Adipocyte (in vitro differentiated cells): ENCODE measurements around the gene CAMK1D.
A peak's percentile ranks its signal among the peaks of the same experiment; 100 is the strongest.

Experiments used
- DNase-seq: peaks from one replicate; pipeline ENCODE4 v3.0.0-alpha.2; 2015; ENCODE audit warnings: low read depth
- H3K27me3 ChIP-seq: replicated peaks from 2 replicates; pipeline ENCODE4 v1.7.0; 2013; ENCODE audit warnings: mild to moderate bottlenecking, low read length, moderate library complexity; ENCODE audit not compliant: control insufficient read depth, insufficient read depth
- H3K36me3 ChIP-seq: 2 replicates; pipeline ENCODE4 v1.7.0; 2013; ENCODE audit warnings: low read length, mild to moderate bottlenecking, moderate library complexity; ENCODE audit not compliant: control insufficient read depth, insufficient read depth, severe bottlenecking
- H3K4me1 ChIP-seq: 2 replicates; pipeline ENCODE4 v1.7.0; 2013; ENCODE audit warnings: mild to moderate bottlenecking, low read length, moderate library complexity; ENCODE audit not compliant: control insufficient read depth, insufficient read depth
- H3K4me3 ChIP-seq: 2 replicates; pipeline ENCODE4 v1.7.0; 2013; ENCODE audit warnings: mild to moderate bottlenecking, low read length, moderate library complexity
- H3K9ac ChIP-seq: 2 replicates; pipeline ENCODE4 v1.7.0; 2013; ENCODE audit warnings: mild to moderate bottlenecking, low read length, moderate library complexity
- H3K9me3 ChIP-seq: 2 replicates; pipeline ENCODE4 v1.7.0; 2013; ENCODE audit warnings: mild to moderate bottlenecking, low read length, moderate library complexity; ENCODE audit not compliant: control insufficient read depth

Gene CAMK1D

GRCh38 chr10:12393831-12394230, 44.5 kb downstream of the CAMK1D start:
- no peak overlapping the region for H3K4me3 ChIP-seq
- H3K36me3 ChIP-seq = no peaks in the 10 kb centered on the region
- DNase-seq = no peak
- no peaks in the 10 kb centered on the region for H3K9me3 ChIP-seq
- no peak overlapping the region for H3K9ac ChIP-seq
- peaks cover 15% of the 10 kb centered on the region for H3K4me1 ChIP-seq
- no peaks in the 10 kb centered on the region for H3K27me3 ChIP-seq

GRCh38 chr10:12394241-12395033, 45.1 kb downstream of the CAMK1D start:
- H3K4me3 ChIP-seq = no peak overlapping the region
- peaks cover 15% of the 10 kb centered on the region for H3K4me1 ChIP-seq
- H3K36me3 ChIP-seq = no peaks in the 10 kb centered on the region
- no peaks in the 10 kb centered on the region for H3K27me3 ChIP-seq
- no peak for DNase-seq
- H3K9me3 ChIP-seq = no peaks in the 10 kb centered on the region
- H3K9ac ChIP-seq = no peak overlapping the region

- no peaks in the 10 kb centered on the region for H3K27me3 ChIP-seq
- H3K4me3 ChIP-seq = no peak overlapping the region
- no peaks in the 10 kb centered on the region for H3K9me3 ChIP-seq
- H3K4me1 ChIP-seq = peaks cover 6% of the 10 kb centered on the region
- no peaks in the 10 kb centered on the region for H3K36me3 ChIP-seq
- no peak for DNase-seq
- no peak overlapping the region for H3K9ac ChIP-seq
Measured at GRCh38 chr10:12396093-12396492, 46.7 kb downstream of the CAMK1D start.

- Histone ChIP-seq H3K36me3 (no peaks in the 10 kb centered on the region), H3K4me3 (no peak overlapping the region), H3K9ac (no peak overlapping the region), H3K9me3 (no peaks in the 10 kb centered on the region), H3K4me1 (peaks cover 1% of the 10 kb centered on the region), H3K27me3 (no peaks in the 10 kb centered on the region)
- DNase-seq = no peak
Measured at GRCh38 chr10:12396567-12396966, 47.2 kb downstream of the CAMK1D start.

GRCh38 chr10:12397147-12397896, 48.0 kb downstream of the CAMK1D start:
- H3K9me3 ChIP-seq = no peaks in the 10 kb centered on the region
- H3K4me3 ChIP-seq = no peak overlapping the region
- no peaks in the 10 kb centered on the region for H3K27me3 ChIP-seq
- H3K4me1 ChIP-seq = no peaks in the 10 kb centered on the region
- no peak overlapping the region for H3K9ac ChIP-seq
- no peaks in the 10 kb centered on the region for H3K36me3 ChIP-seq
- DNase-seq = no peak

- Histone ChIP-seq H3K36me3 (no peaks in the 10 kb centered on the region), H3K4me3 (no peak overlapping the region), H3K4me1 (no peaks in the 10 kb centered on the region), H3K9ac (no peak overlapping the region), H3K9me3 (no peaks in the 10 kb centered on the region), H3K27me3 (no peaks in the 10 kb centered on the region)
- DNase-seq = peak; percentile 16
Measured at GRCh38 chr10:12397941-12398340, 48.6 kb downstream of the CAMK1D start.

- DNase-seq = no peak
- H3K36me3 ChIP-seq = no peaks in the 10 kb centered on the region
- H3K4me3 ChIP-seq = no peak overlapping the region
- no peak overlapping the region for H3K9ac ChIP-seq
- H3K9me3 ChIP-seq = no peaks in the 10 kb centered on the region
- no peaks in the 10 kb centered on the region for H3K4me1 ChIP-seq
- no peaks in the 10 kb centered on the region for H3K27me3 ChIP-seq
Measured at GRCh38 chr10:12400266-12400931, 51.1 kb downstream of the CAMK1D start.

- no peak overlapping the region for H3K9ac ChIP-seq
- no peaks in the 10 kb centered on the region for H3K4me1 ChIP-seq
- H3K27me3 ChIP-seq = no peaks in the 10 kb centered on the region
- H3K36me3 ChIP-seq = no peaks in the 10 kb centered on the region
- no peak overlapping the region for H3K4me3 ChIP-seq
- no peaks in the 10 kb centered on the region for H3K9me3 ChIP-seq
- no peak for DNase-seq
Measured at GRCh38 chr10:12401466-12401865, 52.1 kb downstream of the CAMK1D start.

- no peaks in the 10 kb centered on the region for H3K4me1 ChIP-seq
- H3K27me3 ChIP-seq = no peaks in the 10 kb centered on the region
- DNase-seq = no peak
- no peak overlapping the region for H3K4me3 ChIP-seq
- H3K36me3 ChIP-seq = no peaks in the 10 kb centered on the region
- no peak overlapping the region for H3K9ac ChIP-seq
- no peaks in the 10 kb centered on the region for H3K9me3 ChIP-seq
Measured at GRCh38 chr10:12403119-12403518, 53.8 kb downstream of the CAMK1D start.

GRCh38 chr10:12405342-12406320, 56.3 kb downstream of the CAMK1D start:
- Histone ChIP-seq H3K27me3 (no peaks in the 10 kb centered on the region), H3K4me3 (no peak overlapping the region), H3K9ac (no peak overlapping the region), H3K4me1 (no peaks in the 10 kb centered on the region), H3K9me3 (no peaks in the 10 kb centered on the region), H3K36me3 (no peaks in the 10 kb centered on the region)
- DNase-seq = no peak
